Right forelimb (tissue), 1 donor: ENCODE data around the gene SMCO2.

Source experiments
- DNase-seq: peaks from one replicate; pipeline ENCODE4 v3.0.0-alpha.2; 2018

The SMCO2 gene

GRCh38 chr12:27455589-27455988, 9.1 kb downstream of the SMCO2 start:
- no peak for DNase-seq

- no peak for DNase-seq
Measured at GRCh38 chr12:27456618-27457017, 10.1 kb downstream of the SMCO2 start.

- DNase-seq: no peak
Measured at GRCh38 chr12:27460471-27460978, 14.0 kb downstream of the SMCO2 start.

- DNase-seq: no peak
Measured at GRCh38 chr12:27462151-27462694, 15.7 kb downstream of the SMCO2 start.

GRCh38 chr12:27462851-27463250, 16.3 kb downstream of the SMCO2 start:
- DNase-seq: no peak

GRCh38 chr12:27463511-27464219, 17.1 kb downstream of the SMCO2 start:
- DNase-seq: no peak

GRCh38 chr12:27464220-27464554, 17.7 kb downstream of the SMCO2 start:
- DNase-seq: peak; percentile 54

GRCh38 chr12:27467641-27468040, 21.1 kb downstream of the SMCO2 start:
- DNase-seq: no peak

- no peak for DNase-seq
Measured at GRCh38 chr12:27468241-27468640, 21.7 kb downstream of the SMCO2 start.

- DNase-seq: no peak
Measured at GRCh38 chr12:27469176-27469736, 22.7 kb downstream of the SMCO2 start.

- DNase-seq: no peak
Measured at GRCh38 chr12:27472604-27473003, 26.1 kb downstream of the SMCO2 start.

- no peak for DNase-seq
Measured at GRCh38 chr12:27474344-27474743, 27.8 kb downstream of the SMCO2 start.

- no peak for DNase-seq
Measured at GRCh38 chr12:27477049-27477448, 30.5 kb downstream of the SMCO2 start.

GRCh38 chr12:27478949-27479348, 32.4 kb downstream of the SMCO2 start:
- DNase-seq: no peak

GRCh38 chr12:27480016-27480415, 33.5 kb downstream of the SMCO2 start:
- DNase-seq: no peak

- DNase-seq: no peak
Measured at GRCh38 chr12:27486961-27487360, 40.4 kb downstream of the SMCO2 start.

GRCh38 chr12:27488479-27488878, 41.9 kb downstream of the SMCO2 start:
- DNase-seq: no peak

GRCh38 chr12:27491226-27491625, 44.7 kb downstream of the SMCO2 start:
- no peak for DNase-seq

- DNase-seq: no peak
Measured at GRCh38 chr12:27493260-27493940, 46.9 kb downstream of the SMCO2 start.

- no peak for DNase-seq
Measured at GRCh38 chr12:27497446-27497845, 50.9 kb downstream of the SMCO2 start.

- DNase-seq: no peak
Measured at GRCh38 chr12:27498149-27498548, 51.6 kb downstream of the SMCO2 start.

GRCh38 chr12:27498761-27499160, 52.2 kb downstream of the SMCO2 start:
- DNase-seq: no peak

- no peak for DNase-seq
Measured at GRCh38 chr12:27499377-27499776, 52.8 kb downstream of the SMCO2 start.

- DNase-seq: no peak
Measured at GRCh38 chr12:27500546-27500945, 54.0 kb downstream of the SMCO2 start.
